ENCODE measurements around the gene HOXA4. TPM values are rescaled to one million over a fixed set of nuclear protein-coding genes. Genes with fewer than 3 reads are reported as not detected.

HOXA4 gene
- total RNA-seq, 1 donor from 2014 or later, result 10.0 TPM

GRCh38 chr7:27150568-27151340, 20.2 kb upstream of the HOXA4 start:
- intact Hi-C loops (cut with DNase I), result loop anchor here (10.0 kb wide), 1 partner anchor 776 kb away; no protein-coding TSS in a partner anchor
- ATAC-seq, result peak; percentile 65
- peak; percentile 86 for DNase-seq (ENCODE audit: low spot score)

- intact Hi-C loops (cut with DNase I), result loop anchor here (10.0 kb wide), 1 partner anchor 775 kb away; no protein-coding TSS in a partner anchor
- DNase-seq (ENCODE audit: low spot score) (peak; percentile 56), ATAC-seq (no peak)
Observed at GRCh38 chr7:27149842-27150567, 19.4 kb upstream of the HOXA4 start.

DNA sequence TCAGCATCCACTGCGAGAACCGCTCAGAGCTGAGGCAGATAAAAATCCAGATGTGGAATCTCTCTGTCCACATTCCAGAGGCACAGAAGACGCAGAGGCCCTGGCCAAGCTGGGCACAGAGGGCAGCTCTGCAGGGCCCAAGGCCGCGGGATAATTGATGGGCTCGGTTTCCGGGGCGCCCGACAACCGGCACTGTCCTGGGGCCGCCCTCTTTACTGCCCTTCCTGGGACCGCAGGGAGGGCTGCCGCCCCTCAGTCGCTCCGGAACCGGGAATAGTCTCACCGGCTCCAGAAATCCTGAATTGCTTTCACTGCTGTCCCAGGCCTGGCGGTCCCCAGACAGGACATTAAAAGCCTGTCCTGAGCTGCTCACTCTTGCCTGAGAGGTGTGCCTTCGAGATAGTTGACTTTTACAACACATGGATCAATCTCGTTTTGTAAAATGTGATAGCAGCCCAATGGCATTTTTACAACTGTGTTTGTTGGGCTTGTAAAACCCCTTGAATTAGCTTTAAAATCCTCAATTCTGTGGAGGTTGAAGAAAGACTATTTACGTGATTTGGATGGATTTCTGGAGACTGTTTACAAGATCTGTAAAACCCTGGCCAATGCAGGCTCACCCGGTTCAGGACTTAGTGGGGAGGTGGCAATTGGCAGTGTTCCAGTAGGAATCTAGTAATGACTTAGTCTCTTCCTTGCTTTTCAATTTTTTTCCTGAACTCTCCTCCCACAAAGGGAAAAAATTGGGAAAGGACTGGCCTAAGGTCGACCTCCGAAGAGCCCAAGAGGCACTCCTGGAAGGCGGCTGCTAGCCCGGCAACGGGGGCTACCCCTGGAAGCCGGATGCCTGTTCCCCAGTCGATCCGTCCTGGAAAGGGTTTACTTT, 18.4 kb upstream of the HOXA4 start:
- DNase-seq (ENCODE audit: low spot score), result peak; percentile 56
- intact Hi-C loops (cut with DNase I), result no loop called here
- ATAC-seq, result no peak

- intact Hi-C loops (cut with DNase I), result no loop called here
- DNase-seq (ENCODE audit: low spot score) (peak; percentile 68), ATAC-seq (no peak)
Observed at GRCh38 chr7:27148031-27148755, 17.6 kb upstream of the HOXA4 start.

GRCh38 chr7:27147199-27148030, 16.9 kb upstream of the HOXA4 start, which contains the start of gene HOXA6:
HOXA6 (minus strand) TSS chr7:27147774; CDS start chr7:27147749, 25 bp downstream.
- intact Hi-C loops (cut with DNase I), result no loop called here
- ATAC-seq (peak; percentile 1), DNase-seq (ENCODE audit: low spot score) (peak; percentile 86)

- intact Hi-C loops (cut with DNase I), result no loop called here
- ATAC-seq (no peak), DNase-seq (ENCODE audit: low spot score) (no peak)
Observed at GRCh38 chr7:27146491-27147198, 16.1 kb upstream of the HOXA4 start.

DNA sequence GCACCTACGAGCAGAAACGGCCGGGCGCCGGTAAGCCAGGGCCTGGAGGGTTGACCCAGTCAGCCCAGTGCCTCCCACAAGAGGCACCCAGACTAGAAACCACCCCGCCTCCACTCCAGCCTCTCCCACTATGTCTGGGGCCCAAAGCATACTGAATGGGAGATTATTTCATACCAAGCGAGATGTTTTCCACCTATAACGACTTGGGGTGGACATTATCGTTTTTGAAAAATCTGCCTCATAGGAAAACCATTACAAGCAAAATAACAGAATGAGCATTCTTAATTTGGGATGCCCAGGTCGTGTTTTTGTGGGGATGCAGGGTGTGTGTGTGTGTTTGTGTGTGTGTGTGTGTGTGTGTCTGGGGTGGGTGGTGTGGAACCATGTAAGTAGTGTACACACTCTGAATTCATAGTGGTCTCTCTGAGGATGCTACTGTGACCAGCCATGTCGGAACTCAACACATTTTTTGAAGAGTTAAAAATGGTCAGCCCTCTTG, 15.4 kb upstream of the HOXA4 start:
- DNase-seq (ENCODE audit: low spot score), result no peak
- no peak for ATAC-seq
- intact Hi-C loops (cut with DNase I), result no loop called here

- DNase-seq (ENCODE audit: low spot score), result peak; percentile 62
- no peak for ATAC-seq
- intact Hi-C loops (cut with DNase I), result no loop called here
Observed at GRCh38 chr7:27145165-27145913, 14.8 kb upstream of the HOXA4 start.

- intact Hi-C loops (cut with DNase I), result no loop called here
Observed at GRCh38 chr7:27144781-27145164, 14.2 kb upstream of the HOXA4 start.

DNA sequence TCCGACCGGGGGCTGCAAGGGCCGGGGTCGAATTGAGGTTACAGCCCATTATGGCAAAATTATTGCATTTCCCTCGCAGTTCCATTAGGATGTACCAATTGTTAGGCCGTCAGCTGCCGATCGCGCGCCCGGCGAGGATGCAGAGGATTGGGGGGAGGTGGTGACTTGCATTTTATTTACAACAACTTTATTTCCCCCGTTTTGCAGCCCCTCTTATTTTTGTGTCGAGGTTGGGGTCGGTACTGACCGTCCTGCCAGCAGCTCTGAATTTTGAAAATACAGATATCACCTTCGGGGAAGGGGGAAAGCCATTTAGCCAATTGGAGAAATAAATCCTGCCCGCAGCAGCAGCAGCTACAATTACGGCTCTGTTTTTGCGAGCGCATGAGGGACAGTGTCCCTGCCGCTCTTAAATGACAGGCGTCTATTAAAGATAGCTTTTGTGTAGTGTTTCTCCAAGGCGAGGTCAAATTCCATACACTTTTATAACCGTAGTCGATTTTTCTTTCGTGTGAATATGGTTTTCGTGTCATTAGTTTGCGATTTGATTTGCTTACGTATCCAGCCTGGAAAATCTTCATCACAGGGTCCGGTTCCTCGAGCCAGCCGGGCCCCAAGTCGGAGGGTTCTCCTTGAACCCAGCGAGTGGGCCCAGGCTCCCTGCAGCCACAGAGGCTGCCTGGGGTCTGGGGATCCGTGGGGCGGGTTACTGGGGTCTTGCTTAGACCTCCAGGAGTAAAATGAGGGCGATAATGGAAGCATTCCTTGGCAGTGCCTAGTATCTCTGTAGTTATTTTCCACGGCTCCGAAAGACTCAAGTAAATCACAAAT, 13.6 kb upstream of the HOXA4 start:
- ATAC-seq (no peak), DNase-seq (ENCODE audit: low spot score) (no peak)
- intact Hi-C loops (cut with DNase I), result no loop called here

More at GRCh38 chr7:27144781-27145164, 14.2 kb upstream of the HOXA4 start:
- ATAC-seq, result peak; percentile 3
- peak; percentile 66 for DNase-seq (ENCODE audit: low spot score)

- ATAC-seq (peak; percentile 84), DNase-seq (ENCODE audit: low spot score) (no peak)
- intact Hi-C loops (cut with DNase I), result no loop called here
Observed at GRCh38 chr7:27143023-27143949, 12.7 kb upstream of the HOXA4 start, which contains the start of gene HOXA5. HOXA5 (minus strand) TSS chr7:27143681; CDS start chr7:27143607, 74 bp downstream.

DNA sequence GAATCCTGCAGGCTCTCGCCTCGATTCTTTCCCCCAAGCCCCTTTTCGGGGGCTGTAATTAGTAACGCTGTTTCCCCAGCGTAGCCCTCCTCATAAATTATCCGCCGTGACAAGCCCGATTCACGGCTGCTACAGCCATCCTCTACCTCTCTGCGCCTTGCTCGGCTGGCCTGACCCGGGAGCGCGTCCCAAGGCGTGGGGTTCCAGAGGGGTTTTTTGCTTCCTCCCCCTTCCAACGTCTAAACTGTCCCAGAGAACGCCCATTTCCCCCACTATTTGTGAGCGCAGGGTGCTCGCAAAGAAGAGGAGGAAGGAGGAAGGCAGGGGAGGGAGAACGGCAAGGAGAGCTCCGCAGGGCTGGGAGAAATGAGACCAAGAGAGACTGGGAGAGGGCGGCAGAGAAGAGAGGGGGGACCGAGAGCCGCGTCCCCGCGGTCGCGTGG, 12.0 kb upstream of the HOXA4 start:
- DNase-seq (ENCODE audit: low spot score) (no peak), ATAC-seq (no peak)
- intact Hi-C loops (cut with DNase I), result no loop called here

DNA sequence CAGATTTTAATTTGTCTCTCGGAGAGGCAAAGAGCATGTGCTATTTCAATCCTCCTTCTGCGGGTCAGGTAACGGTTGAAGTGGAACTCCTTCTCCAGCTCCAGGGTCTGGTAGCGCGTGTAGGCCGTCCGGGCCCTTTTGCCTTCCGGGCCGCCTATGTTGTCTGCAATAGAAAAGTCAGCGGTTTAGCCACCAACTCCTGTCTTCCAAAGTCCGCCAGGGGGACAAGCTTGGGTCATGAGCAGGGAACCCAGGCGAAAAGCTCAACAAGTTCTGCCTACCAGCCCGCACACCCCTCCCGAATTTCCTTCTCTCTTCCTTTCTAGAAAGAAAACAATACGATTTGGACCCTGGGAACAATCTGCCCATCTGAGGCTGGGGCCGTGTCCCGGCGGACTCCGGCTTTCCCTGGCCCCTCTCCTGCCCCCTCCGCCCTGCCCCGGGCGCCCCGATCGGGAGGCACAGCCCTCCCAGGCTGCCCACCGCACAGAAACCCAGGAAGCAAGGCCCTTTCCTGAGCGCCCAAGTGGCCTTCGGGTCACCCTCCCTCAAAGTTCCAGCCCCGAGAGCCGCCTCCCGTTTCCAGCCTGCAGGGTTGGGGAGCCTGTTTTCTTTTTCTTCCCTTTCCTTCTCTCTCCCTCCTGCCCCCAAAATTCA, 11.5 kb upstream of the HOXA4 start:
- ATAC-seq, result no peak
- intact Hi-C loops (cut with DNase I), result no loop called here
- DNase-seq (ENCODE audit: low spot score), result peak; percentile 55
